Omental fat pad (tissue), 4 donors: ENCODE measurements around the gene DGKH. TPM values are rescaled to one million over a fixed set of nuclear protein-coding genes. Genes with fewer than 3 reads are reported as not detected.

Source experiments
- ATAC-seq: fragments of 150-250 bp; one replicate; pipeline ENCODE4 v1.9.1; 2016; ENCODE audit warnings: mild to moderate bottlenecking, moderate library complexity; ENCODE audit not compliant: low FRiP score
- DNase-seq: peaks from one replicate; pipeline ENCODE4 v3.0.0-alpha.2; 2019; ENCODE audit warnings: low spot score
- total RNA-seq, 4 donors: library from RNA; depleted of rRNA; stranded (reverse); fragments of >200 nt; gene quantifications; one replicate each; pipeline ENCODE4 v1.1.0, GENCODE V29; 2016
- TF ChIP-seq, protein P1 (sequence below), 3 donors: fragments of 450-650 bp; IDR thresholded peaks; one replicate each; pipeline ENCODE4 v1.5.1; 2016 to 2017; ENCODE audit warnings: antibody characterized with exemption in 3 of 3, mild to moderate bottlenecking in 3 of 3, moderate library complexity in 2 of 3

The DGKH gene
- total RNA-seq, 4 donors from 2014 or later = 9.7 to 24.7 (median 17.6) TPM

DNA sequence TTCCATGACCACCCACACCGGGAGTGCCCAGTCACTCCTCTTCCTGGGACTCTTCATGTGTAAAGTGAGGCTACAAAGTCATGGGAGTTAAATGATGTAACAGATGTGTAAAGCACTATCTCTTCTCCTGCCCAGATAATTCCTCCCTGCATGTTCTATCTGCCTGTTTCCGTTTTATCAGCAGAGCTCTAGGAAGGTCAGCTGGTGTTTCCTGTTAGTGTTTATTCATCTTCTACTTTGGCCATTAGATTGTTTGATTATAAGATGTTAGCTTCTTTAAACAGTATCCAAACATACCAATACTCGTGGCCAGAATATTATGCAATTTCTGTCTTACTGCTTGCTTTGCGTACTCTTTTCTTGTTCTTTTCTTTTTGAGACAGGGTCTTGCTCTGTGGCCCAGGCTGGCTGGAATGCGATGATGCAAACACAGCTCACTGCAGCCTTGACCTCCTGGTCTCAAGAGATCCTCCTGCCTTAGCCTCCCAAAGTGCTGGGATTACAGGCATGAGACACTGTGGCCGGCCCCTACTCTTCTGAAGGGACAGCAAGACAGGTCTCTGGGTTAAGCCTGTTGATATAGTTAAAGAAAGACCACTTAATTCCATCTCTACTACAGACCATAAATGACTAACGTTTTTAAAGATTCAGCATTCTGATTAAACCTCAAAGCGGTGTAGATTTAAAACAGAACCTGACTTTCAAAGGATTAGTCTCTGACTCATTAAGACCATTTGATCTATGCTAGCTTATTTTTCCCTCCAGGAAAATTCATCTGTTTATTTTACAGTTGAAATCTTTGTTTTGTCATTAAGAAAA is 126.1 kb downstream of the DGKH start:
- ATAC-seq (no peak), DNase-seq (no peak)
- TF ChIP-seq, protein P1, sequence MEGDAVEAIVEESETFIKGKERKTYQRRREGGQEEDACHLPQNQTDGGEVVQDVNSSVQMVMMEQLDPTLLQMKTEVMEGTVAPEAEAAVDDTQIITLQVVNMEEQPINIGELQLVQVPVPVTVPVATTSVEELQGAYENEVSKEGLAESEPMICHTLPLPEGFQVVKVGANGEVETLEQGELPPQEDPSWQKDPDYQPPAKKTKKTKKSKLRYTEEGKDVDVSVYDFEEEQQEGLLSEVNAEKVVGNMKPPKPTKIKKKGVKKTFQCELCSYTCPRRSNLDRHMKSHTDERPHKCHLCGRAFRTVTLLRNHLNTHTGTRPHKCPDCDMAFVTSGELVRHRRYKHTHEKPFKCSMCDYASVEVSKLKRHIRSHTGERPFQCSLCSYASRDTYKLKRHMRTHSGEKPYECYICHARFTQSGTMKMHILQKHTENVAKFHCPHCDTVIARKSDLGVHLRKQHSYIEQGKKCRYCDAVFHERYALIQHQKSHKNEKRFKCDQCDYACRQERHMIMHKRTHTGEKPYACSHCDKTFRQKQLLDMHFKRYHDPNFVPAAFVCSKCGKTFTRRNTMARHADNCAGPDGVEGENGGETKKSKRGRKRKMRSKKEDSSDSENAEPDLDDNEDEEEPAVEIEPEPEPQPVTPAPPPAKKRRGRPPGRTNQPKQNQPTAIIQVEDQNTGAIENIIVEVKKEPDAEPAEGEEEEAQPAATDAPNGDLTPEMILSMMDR (IDR thresholded peaks at IDR 0.05) = no peak

GRCh38 chr13:42176294-42176693 is 127.8 kb downstream of the DGKH start:
- ATAC-seq (no peak), DNase-seq (no peak)
- TF ChIP-seq, protein P1 (IDR thresholded peaks at IDR 0.05) = no peak

- TF ChIP-seq, protein P1 (IDR thresholded peaks at IDR 0.05) = no peak
- DNase-seq (no peak), ATAC-seq (no peak)
Measured at GRCh38 chr13:42177189-42177588, 128.7 kb downstream of the DGKH start.

DNA sequence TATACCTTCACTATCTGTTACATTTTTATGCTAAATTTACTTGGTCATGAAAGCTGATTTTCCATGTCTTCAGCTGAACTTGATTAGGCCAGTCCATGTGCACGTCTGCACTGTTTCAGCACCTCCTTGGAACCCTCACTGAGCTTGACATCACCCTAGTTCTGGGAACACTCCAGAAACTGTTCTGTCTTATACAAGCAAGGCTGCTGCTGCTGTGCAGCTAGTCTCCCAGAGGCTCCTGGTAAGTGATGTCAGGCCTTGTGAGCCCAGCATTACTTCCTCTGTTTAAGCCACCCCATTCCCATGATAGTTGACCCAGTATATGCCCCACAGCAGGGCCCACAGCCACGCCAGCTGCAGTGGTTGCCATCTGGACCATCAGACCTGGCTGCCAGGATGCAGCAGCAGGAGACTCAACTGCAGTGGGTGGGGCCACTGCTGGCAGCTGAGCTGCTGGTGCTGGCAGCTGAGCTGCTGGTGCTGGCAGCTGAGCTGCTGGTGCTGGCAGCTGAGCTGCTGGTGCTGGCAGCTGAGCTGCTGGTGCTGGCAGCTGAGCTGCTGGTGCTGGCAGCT is 133.0 kb downstream of the DGKH start:
- ATAC-seq (no peak), DNase-seq (no peak)

GRCh38 chr13:42189061-42189460 is 140.6 kb downstream of the DGKH start:
- DNase-seq (no peak), ATAC-seq (no peak)
- TF ChIP-seq, protein P1 (IDR thresholded peaks at IDR 0.05) = no peak

More for the DNA sequence above, 133.0 kb downstream of the DGKH start:
- TF ChIP-seq, protein P1 (IDR thresholded peaks at IDR 0.05) = no peak

GRCh38 chr13:42190529-42190928 is 142.1 kb downstream of the DGKH start:
- no peak for DNase-seq
- ATAC-seq = no peak
- TF ChIP-seq, protein P1 (IDR thresholded peaks at IDR 0.05) = no peak
